GM11168 (cell line): Measurements from ENCODE around the gene DLGAP4.

Experiments
- in situ Hi-C: fragments of 300-500 bp; cut with MboI; formaldehyde crosslinking; loops from one replicate; pipeline ENCODE4 v1.12.0; 2022; ENCODE audit warnings: low sequenced_read_pairs; ENCODE audit not compliant: unreplicated experiment

DLGAP4 gene

GRCh38 chr20:36304786-36305495 is 1.2 kb upstream of the DLGAP4 start:
- in situ Hi-C loops: no loop called here

DNA sequence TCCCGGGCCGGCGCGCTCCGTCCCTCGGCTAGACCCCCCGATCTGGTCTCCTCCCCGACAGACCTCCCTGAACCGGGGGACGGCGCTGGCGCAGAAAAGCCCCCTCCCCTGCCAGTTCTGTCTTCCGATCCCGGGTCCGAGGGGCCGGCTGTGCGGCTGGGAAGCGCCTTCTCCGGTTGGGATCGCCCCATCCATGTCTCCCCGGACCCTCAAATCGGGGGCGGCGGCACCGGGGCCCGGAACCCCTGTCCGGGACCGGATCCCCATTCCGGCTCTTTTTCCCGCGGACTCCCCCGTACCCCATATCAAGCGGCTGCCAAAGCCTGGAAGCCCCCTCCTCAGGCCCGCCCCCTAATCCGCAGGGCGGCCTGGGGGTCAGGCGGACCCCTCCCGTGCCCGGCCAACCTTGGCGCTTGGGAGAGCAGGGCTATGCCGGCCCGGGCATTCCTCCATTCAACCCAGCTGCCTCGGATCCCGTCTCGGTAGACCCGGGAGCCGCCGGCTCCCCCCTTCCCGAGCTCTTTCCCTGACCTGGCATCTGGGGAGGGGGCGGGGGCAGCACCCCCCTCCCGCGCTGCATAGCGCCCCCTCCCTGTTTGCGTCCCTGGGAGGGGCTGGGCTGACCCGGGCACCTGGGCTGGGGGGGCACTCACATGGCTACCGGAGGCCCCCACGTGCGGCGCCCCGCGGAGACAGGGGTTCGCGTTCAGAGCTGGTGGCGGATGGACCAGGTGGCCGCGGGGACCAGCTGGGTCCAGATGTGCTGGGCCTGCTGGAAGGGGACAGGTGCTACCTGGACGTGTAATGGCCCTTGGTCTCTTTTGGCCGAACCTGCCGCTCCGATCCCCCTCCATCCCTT is 643 bp downstream of the DLGAP4 start:
- in situ Hi-C loops: no loop called here

DNA sequence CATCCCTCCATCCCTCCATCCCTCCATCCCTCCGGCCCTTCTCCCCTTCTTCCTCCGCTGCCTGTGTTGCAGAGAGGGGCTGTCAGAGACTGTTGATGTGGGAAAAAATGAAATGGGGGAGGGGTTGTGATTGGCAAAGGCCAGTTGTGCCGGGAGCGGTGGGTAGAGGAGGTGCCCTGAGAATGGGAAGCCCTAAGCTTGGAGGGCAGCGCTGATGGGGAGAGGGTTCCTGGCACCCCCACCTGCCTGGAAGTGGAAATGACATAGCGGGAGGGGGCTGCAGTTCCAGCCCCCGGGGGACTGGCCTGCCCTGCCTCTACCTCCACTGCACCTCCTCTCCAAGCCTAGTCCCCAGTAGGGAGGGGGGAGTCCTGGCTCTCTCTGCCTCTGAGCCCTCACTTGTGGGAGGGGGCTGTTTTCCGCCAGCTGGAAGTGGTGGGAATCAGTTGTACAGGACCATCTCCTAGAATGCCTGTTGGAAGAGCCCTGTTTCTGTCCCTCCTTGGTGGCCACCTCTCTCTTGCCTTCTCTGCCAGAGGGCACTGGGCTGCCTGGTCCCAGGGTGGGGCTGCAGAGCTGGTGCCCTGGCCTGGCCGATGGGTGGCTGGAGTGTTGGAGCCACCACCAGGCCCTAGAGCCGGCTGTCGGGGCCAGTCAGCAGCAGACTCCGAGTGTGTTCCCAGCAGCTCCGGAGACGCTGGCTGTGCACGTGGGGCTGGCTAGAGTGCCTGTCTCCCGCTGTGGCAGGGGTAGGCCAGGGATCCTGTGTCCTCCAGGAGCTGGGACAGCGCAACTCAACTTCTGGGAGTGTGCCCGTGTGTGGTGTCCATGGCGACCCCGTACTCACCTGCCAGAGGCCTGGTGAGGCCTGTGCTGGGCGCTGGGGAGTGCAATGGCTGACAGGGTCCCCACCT is 1.5 kb downstream of the DLGAP4 start:
- in situ Hi-C loops: no loop called here

GRCh38 chr20:36308353-36308752 is 2.2 kb downstream of the DLGAP4 start:
- in situ Hi-C loops: no loop called here

- in situ Hi-C loops: no loop called here
Measured at GRCh38 chr20:36308986-36309385, 2.8 kb downstream of the DLGAP4 start.

DNA sequence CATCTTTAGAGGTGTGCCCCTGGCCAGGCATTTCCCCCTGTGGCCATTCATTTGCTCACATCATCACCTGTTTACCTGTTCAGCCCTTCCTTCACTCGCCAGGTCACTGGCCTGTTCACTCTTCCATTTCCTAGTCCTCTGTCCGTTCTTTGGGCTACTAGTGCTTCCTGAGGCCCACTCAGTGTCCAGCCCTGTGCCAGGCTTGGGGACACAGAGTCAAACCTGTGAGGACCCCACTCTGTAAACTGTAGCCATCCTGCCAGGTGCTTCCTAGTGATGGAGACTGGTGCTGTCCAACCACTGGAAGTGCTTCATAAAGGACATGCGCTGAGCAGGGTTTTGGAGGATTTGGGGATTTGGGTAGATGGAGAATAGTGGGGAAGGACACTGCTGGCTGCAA is 3.5 kb downstream of the DLGAP4 start:
- in situ Hi-C loops: no loop called here

DNA sequence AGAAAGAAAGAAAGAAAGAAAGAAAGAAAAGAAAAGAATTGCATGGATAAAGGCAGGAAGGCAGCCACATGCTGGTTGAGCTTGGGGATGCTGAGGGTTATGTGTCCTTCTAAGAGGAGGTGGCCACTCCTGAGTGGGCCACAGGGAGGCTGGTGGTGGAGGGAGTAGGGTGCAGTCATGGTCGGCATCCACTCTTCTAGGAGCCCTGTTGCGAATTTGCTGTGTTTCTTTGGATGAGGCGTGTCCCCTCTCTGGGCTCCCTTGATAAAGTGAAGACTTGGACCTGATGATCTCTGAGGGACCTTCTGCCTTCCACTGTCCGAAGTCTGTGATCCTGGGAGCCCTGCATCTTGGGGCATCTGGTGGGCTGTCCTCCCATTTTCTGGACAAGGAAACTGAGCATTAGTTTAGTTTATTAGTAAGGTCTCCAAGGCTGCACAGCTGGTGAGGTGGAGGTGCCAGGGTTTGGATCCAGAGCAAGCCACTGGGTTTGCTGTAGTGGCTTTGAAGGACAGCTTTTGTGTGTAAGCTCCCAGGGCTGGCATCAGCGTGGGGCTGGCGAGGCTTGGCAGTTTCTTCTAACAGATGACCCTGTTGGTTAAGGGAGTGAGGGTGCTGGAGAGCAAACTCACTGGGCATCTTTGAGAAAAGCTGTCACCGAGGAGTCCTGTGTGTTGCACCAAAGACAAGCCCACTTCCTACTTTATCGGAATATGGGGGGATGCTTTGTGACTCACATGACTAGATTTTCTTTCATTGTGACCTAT is 4.3 kb downstream of the DLGAP4 start:
- in situ Hi-C loops: no loop called here

DNA sequence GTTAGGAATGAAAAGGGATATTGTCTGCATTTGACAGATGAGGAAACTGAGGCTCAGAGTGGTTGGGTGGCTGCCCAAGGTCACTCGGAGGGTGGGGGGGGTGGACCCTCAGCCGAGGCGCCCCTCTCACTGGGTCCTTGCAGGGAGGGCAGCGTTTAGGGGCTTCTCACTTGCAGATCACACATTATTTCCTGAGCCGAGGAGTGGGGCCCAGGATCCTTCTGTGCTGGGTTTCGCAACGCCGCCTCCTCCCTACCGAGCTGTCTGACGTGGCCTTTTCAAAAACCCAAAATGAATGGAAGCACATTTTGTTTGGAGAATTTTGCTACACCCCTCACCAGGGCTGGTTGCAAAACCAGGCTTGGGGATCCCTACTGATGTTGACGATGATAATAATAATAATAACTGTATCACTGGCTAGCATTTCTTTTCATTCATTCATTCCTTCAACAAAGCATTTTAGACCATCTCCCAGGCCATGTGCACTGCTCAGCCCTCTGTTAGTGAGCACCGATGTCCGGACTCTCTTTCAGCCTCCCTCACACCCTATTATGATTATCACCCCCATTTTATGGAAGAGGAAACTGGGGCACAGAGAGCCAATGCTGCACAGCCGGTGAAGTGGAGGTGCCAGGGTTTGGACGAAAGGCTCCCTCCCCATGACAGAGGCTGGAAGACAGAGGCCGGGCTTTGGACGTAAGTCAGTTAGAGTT is 5.2 kb downstream of the DLGAP4 start:
- in situ Hi-C loops: no loop called here

DNA sequence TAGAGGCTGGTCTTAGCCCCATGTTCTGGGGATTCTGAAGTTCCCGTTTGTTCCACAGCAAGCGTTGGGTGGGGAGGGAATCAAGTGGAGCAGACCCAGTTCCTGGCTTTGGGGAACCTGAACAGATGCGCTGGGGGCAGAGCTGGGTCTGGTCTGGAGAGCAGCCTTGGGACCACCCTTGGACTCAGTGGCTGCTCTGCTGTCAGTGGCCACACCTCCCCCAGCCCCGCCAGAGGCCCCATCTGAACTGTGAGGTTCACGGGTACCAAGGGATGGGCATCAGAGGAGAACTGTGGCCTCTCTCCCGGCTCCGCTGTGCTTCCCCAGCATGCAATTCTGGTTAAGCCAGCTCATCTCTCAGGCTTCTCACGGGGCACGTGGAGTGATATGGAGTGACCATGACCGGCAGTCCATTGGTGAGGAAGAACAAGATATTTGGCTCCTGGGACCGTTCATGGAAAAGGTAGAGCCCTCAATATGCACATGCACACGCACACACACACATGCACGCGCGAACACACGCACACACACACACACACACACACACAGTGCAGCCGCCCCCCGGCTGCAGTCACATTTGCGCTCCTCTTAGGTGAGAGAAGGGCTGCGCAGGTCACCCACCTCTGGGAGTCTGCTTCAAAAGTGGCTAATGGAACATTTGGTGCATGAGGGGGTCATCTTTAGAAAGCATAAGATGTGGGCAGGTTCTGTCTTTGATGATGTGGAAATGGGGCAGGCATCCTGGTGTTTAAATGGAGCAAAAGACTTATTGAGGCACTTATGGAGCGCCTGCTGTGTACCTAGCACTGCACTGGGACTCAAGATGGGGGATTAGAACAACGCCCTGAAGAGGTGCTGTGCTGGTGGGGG is 6.0 kb downstream of the DLGAP4 start:
- in situ Hi-C loops: no loop called here

GRCh38 chr20:36312724-36313441 is 6.7 kb downstream of the DLGAP4 start:
- in situ Hi-C loops: no loop called here

DNA sequence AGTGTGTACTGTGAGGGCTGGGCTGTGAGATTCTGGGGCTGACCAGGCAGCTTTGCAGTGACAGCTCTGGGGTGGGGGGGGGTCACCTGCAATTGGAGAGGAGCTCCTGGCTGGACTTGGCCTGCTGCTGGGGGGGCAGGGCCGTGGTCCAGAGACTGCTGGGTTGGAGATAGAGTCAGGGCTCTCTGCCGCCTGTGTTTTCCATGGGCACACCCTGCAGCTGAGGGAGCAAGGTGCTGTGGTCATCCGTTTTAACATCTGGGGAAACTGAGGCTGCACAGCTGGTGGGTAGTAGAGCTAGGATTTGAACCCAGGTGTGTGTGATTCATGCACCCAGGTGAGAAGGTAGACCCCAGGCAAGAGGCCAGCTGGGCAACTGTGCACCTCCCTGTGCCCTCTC is 7.3 kb downstream of the DLGAP4 start:
- in situ Hi-C loops: no loop called here

DNA sequence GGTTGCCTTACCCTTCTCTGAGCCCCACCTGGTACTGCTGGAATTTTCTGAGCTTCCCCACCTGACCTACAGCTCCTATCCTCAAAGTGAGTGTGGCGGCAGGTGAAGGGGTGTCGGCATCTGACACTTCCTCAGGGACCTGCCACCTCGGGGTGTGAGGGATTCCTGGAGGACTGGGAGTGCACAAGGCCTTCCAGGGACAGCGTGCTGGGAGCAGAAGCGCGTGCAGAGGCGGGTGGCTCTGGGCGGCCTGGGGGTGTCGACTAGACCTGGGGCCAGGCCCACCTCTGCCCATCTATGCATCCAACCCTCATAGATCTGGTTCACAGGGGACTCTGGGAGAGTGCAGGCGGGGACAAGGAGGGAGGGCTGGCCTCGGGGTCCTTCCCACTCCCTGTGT is 7.8 kb downstream of the DLGAP4 start:
- in situ Hi-C loops: no loop called here

DNA sequence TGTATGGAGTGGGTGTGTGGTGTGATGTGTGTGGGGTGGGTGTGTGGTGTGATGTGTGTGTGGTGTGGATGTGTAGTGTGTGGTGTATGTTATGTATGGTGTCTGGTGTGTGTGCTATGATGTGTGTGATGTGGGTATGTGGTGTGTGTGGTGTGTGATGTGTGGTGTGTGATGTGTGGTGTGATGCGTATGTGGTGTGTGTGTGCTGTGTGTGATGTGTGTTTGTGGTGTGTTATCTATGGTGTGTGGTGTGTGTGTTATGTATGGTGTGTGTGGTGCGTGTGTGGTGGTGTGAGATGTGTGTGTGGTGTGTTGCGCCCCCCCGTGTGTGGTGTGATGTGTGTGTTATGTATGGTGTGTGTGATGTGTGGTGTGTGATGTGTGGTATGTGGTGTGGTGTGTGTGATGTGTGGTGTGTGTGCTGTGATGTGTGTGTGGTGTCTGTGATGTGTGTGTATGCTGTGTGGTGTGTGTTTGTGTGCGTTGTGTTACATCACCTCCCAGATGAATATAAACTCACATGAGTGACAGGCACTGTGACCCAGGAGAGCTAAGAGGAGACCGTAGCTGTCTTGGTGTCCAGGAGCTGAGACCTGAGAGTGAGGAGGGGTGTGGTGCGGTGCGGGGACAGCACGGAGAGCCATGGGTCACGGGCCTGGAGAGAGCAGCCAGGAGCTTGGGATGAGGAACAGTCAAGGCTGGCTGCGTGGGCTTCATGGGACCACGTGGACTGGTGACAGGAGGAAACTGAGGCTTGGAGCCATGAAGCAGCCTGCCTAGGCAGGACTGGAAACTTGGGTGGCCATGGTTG is 8.8 kb downstream of the DLGAP4 start:
- in situ Hi-C loops: no loop called here

- in situ Hi-C loops: no loop called here
Measured at GRCh38 chr20:36315545-36316351, 9.6 kb downstream of the DLGAP4 start.

DNA sequence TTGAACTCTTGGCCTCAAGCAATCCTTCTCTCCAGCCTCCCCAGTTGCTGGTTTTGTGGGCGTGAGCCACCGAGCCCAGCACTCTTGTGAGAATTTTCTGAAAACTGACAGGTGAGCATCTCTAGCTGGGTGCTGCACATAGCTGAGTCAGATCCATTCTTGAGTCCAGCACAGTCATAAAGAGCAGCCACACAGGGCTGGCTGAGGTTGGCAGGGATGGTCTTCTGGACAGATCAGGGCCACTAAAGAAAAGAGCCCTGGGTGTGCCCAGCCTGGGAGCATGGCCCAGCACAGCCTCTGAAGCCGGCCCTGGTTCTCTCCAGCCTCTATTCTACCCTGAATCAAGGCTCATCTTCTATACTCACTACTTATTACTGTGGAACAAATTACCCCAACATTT is 11.5 kb downstream of the DLGAP4 start:
- in situ Hi-C loops: no loop called here

- in situ Hi-C loops: no loop called here
Measured at GRCh38 chr20:36318166-36318565, 12.0 kb downstream of the DLGAP4 start.
